SK-N-SH (cell line): ENCODE measurements around the gene ERC2. TPM values are rescaled to one million over a fixed set of nuclear protein-coding genes. Genes with fewer than 3 reads are reported as not detected.

Experiments used
- CTCF ChIA-PET: fragments of 300-600, 350-600 bp; formaldehyde crosslinking; extraction: SDS; loops from one replicate; lab custom pipeline; 2021; lab: Yijun Ruan, JAX
- POLR2A ChIA-PET: fragments of 350-600 bp; sonication (Branson Sonifier 250); formaldehyde crosslinking; extraction: SDS; loops from one replicate; lab custom pipeline; 2020; ENCODE audit warnings: antibody characterized with exemption, inconsistent platforms; lab: Yijun Ruan, JAX
- DNase-seq: peaks from one replicate; pipeline ENCODE4 v3.0.0; 2012
- H2AFZ ChIP-seq: fragments of 200-600 bp; sonication (generic); 2 replicates; pipeline ENCODE4 v1.8.1; 2016; ENCODE audit warnings: antibody characterized with exemption, mild to moderate bottlenecking, low read depth
- H3F3A ChIP-seq: fragments of 200-600 bp; sonication (generic); replicated peaks from 2 replicates; pipeline ENCODE3; 2016; ENCODE audit warnings: antibody characterized with exemption, mild to moderate bottlenecking; ENCODE audit not compliant: insufficient read depth
- H3K27ac ChIP-seq, 2 experiments: fragments of 200-500 bp in 1 of 2; fragments of 200-600 bp in 1 of 2; sonication (Bioruptor generic) in 1 of 2; sonication (generic), shearing (Covaris generic) in 1 of 2; 2 replicates each; pipeline versions ENCODE4 v1.5.1 to v1.6.1; 2014 to 2016; ENCODE audit warnings: low read depth in 2 of 2, inconsistent platforms in 1 of 2, low read length in 1 of 2, mild to moderate bottlenecking in 1 of 2, mixed read lengths in 1 of 2
- H3K27me3 ChIP-seq: fragments of 200-600 bp; sonication (generic), shearing (Covaris generic); 2 replicates; pipeline ENCODE4 v1.6.1; 2016; ENCODE audit warnings: mixed run types; ENCODE audit not compliant: insufficient read depth
- H3K36me3 ChIP-seq, 2 experiments: fragments of 200-500 bp in 1 of 2; fragments of 200-600 bp in 1 of 2; sonication (Bioruptor generic) in 1 of 2; sonication (generic) in 1 of 2; replicated peaks in 1 of 2; 2 replicates each; pipeline versions ENCODE3 to v1.5.1; 2014 to 2016; ENCODE audit warnings: low read length in 1 of 2, mild to moderate bottlenecking in 1 of 2; ENCODE audit not compliant: insufficient read depth in 2 of 2, control insufficient read depth in 1 of 2
- H3K4me1 ChIP-seq, 2 experiments: fragments of 200-500 bp in 1 of 2; fragments of 200-600 bp in 1 of 2; sonication (Bioruptor generic) in 1 of 2; sonication (generic), shearing (Covaris generic) in 1 of 2; 2 replicates each; pipeline versions ENCODE4 v1.5.1 to v1.6.1; 2014 to 2016; ENCODE audit warnings: low read depth in 1 of 2, low read length in 1 of 2, mixed run types in 1 of 2; ENCODE audit not compliant: insufficient read depth in 2 of 2, control insufficient read depth in 1 of 2
- H3K4me2 ChIP-seq: fragments of 200-600 bp; sonication (generic), shearing (Covaris generic); 2 replicates; pipeline ENCODE4 v1.6.1; 2017; ENCODE audit warnings: mixed run types
- H3K4me3 ChIP-seq, 2 experiments: fragments of 200-500 bp in 1 of 2; fragments of 200-600 bp in 1 of 2; sonication (Bioruptor generic) in 1 of 2; sonication (generic), shearing (Covaris generic) in 1 of 2; 2 replicates each; pipeline versions ENCODE4 v1.5.1 to v1.8.1; 2014 to 2016; ENCODE audit warnings: low read depth in 2 of 2, inconsistent platforms in 1 of 2, low read length in 1 of 2, mild to moderate bottlenecking in 1 of 2, mixed read lengths in 1 of 2, moderate library complexity in 1 of 2
- H3K79me2 ChIP-seq: fragments of 200-600 bp; sonication (generic); 2 replicates; pipeline ENCODE4 v1.8.1; 2017; ENCODE audit warnings: mild to moderate bottlenecking; ENCODE audit not compliant: insufficient read depth
- H3K9ac ChIP-seq: fragments of 200-600 bp; sonication (generic); 2 replicates; pipeline ENCODE4 v1.6.1; 2017; ENCODE audit warnings: mixed run types
- H3K9me2 ChIP-seq: fragments of 200-600 bp; sonication (generic); 2 replicates; pipeline ENCODE4 v1.6.1; 2017; ENCODE audit warnings: mixed run types
- H3K9me3 ChIP-seq: fragments of 200-600 bp; sonication (generic); 2 replicates; pipeline ENCODE4 v1.6.1; 2017; ENCODE audit warnings: mixed run types, mild to moderate bottlenecking, moderate library complexity
- H4K20me1 ChIP-seq: fragments of 200-600 bp; sonication (generic); 2 replicates; pipeline ENCODE4 v1.6.1; 2017; ENCODE audit warnings: mild to moderate bottlenecking, mixed run types; ENCODE audit not compliant: insufficient read depth
- CTCF ChIP-seq: fragments of 200-600 bp; sonication (generic); IDR thresholded peaks from 2 replicates; pipeline ENCODE4 v1.6.1; 2017; ENCODE audit warnings: antibody characterized with exemption, mild to moderate bottlenecking, moderate library complexity
- EZH2phosphoT487 ChIP-seq: fragments of 200-600 bp; sonication (generic); IDR thresholded peaks from 2 replicates; pipeline ENCODE4 v1.6.1; 2017; ENCODE audit warnings: low read depth, mixed run types, mild to moderate bottlenecking, antibody characterized with exemption, moderate library complexity, borderline replicate concordance
- FOSL2 ChIP-seq: IDR thresholded peaks from 2 replicates; pipeline ENCODE4 v1.4.0; 2012; ENCODE audit warnings: low read depth, mild to moderate bottlenecking, moderate library complexity, borderline replicate concordance
- FOXM1 ChIP-seq: IDR thresholded peaks from 2 replicates; pipeline ENCODE4 v1.4.0; 2012; ENCODE audit warnings: low read depth, mild to moderate bottlenecking
- GATA2 ChIP-seq: sonication (generic); formaldehyde crosslinking; IDR thresholded peaks from 2 replicates; pipeline ENCODE4 v1.5.0; 2020; ENCODE audit warnings: mild to moderate bottlenecking, missing genetic modification reagents
- JUND ChIP-seq: IDR thresholded peaks from 2 replicates; pipeline ENCODE4 v1.4.0; 2012
- MXI1 ChIP-seq: IDR thresholded peaks from 2 replicates; pipeline ENCODE4 v1.6.1; 2012; ENCODE audit warnings: mild to moderate bottlenecking, low read depth, low read length, improper control_type of control experiment
- PBX3 ChIP-seq: IDR thresholded peaks from 2 replicates; pipeline ENCODE4; 2012
- RCOR1 ChIP-seq: fragments of 150-350 bp; IDR thresholded peaks from 2 replicates; pipeline ENCODE4 v1.6.1; 2017; ENCODE audit warnings: antibody characterized with exemption, low read length
- RFX5 ChIP-seq: IDR thresholded peaks from 2 replicates; pipeline ENCODE4 v1.6.1; 2012; ENCODE audit warnings: mild to moderate bottlenecking, improper control_type of control experiment, low read length
- RXRA ChIP-seq: IDR thresholded peaks from 2 replicates; pipeline ENCODE4 v1.4.0; 2012; ENCODE audit warnings: low read depth, mild to moderate bottlenecking, borderline replicate concordance
- TCF12 ChIP-seq: IDR thresholded peaks from 2 replicates; pipeline ENCODE4 v1.4.0; 2012
- TEAD4 ChIP-seq: IDR thresholded peaks from 2 replicates; pipeline ENCODE4 v1.4.0; 2012; ENCODE audit warnings: mild to moderate bottlenecking, borderline replicate concordance; ENCODE audit not compliant: insufficient read depth
- USF1 ChIP-seq: IDR thresholded peaks from 2 replicates; pipeline ENCODE4 v1.4.0; 2012; ENCODE audit warnings: low read depth, borderline replicate concordance
- USF2 ChIP-seq: fragments of 150-350 bp; IDR thresholded peaks from 2 replicates; pipeline ENCODE4 v1.6.1; 2017; ENCODE audit warnings: antibody characterized with exemption, low read length, low read depth, borderline replicate concordance
- WGBS: methylation state at CpG from one replicate; pipeline ENCODE4 v1.1.6; 2017; ENCODE audit warnings: low lambda C conversion rate; 5-methylcytosine and 5-hydroxymethylcytosine counted together
- polyA plus RNA-seq, 3 experiments: library from polyadenylated mRNA; depleted of rRNA; stranded (reverse); fragments of >200 nt; gene quantifications; 2 replicates each; pipeline ENCODE4 v1.2.3, GENCODE V29; 2012

ERC2 gene
- polyA plus RNA-seq, 1 of the 3 experiments (the other 2 are of a cell fraction) = 1.6 TPM

GRCh38 chr3:56125358-56126005, 342.8 kb downstream of the ERC2 start (continued):
- no peak for TF ChIP-seq MXI1
- TF ChIP-seq EZH2phosphoT487 = no peak
- no peak for TF ChIP-seq USF2
- TF ChIP-seq RFX5 = no peak
- peak; percentile 95 for TF ChIP-seq TCF12
- TF ChIP-seq RCOR1 = peak; percentile 78
- peak; percentile 54; the same call in 1 of the 2 replicates for TF ChIP-seq RXRA
- TF ChIP-seq USF1 = no peak
- peak; percentile 40; the same call in 1 of the 2 replicates for TF ChIP-seq GATA2 (CRISPR knock-in tag)
- no peak for TF ChIP-seq FOXM1

- H3K4me3 ChIP-seq = no peak overlapping the region
- H3K9me3 ChIP-seq = no peaks in the 10 kb centered on the region
- H3K9me2 ChIP-seq = no peaks in the 10 kb centered on the region
- H3K27ac ChIP-seq = peak overlapping the region; percentile 63 to 69; a peak in 2 of 4 replicates
- H3K9ac ChIP-seq = no peak overlapping the region
- H3K27me3 ChIP-seq = no peaks in the 10 kb centered on the region
- no peaks in the 10 kb centered on the region for H3K79me2 ChIP-seq
- H4K20me1 ChIP-seq = no peaks in the 10 kb centered on the region
- DNase-seq = no peak
- 24% methylated on average over 1 of the region's 1 CpG for WGBS
- H2AFZ ChIP-seq = no peak overlapping the region
- H3F3A ChIP-seq = peaks cover 11% of the 10 kb centered on the region
- peaks cover 4 to 7% of the 10 kb centered on the region in 2 experiments; a peak in 3 of 4 replicates for H3K4me1 ChIP-seq
- ChIA-PET CTCF (interaction anchor here (1.0 kb wide), 1 partner anchor 127 kb away, joined by 4 read pairs; no protein-coding TSS in a partner anchor), POLR2A (no interaction called here)
- H3K4me2 ChIP-seq = peak overlapping the region; percentile 54; the same call in 1 of the 2 replicates
- no peak for TF ChIP-seq CTCF
- TF ChIP-seq PBX3 = peak; percentile 25; the same call in 1 of the 2 replicates
- TF ChIP-seq FOSL2 = no peak
- TF ChIP-seq TEAD4 = 0 out of 2 replicates have a peak, but pooled peaks have one; percentile 4
- TF ChIP-seq JUND = peak; percentile 35; the same call in 1 of the 2 replicates
- TF ChIP-seq, all 33 proteins: peak for 3
- H3K36me3 ChIP-seq = no peaks in the 10 kb centered on the region
Measured at GRCh38 chr3:56124546-56124945, 343.7 kb downstream of the ERC2 start.
